RWPE2 (cell line): Measurements from ENCODE around the gene PROSER1.

Experiments used
- ATAC-seq: fragments of 200-7000 bp; cut with Tn5 transposase; 3 replicates; pipeline ENCODE4 v1.9.1; 2021; ENCODE audit warnings: low read depth
- DNase-seq: peaks from one replicate; pipeline ENCODE4 v3.0.0-alpha.2; 2020; ENCODE audit warnings: low spot score
- H3K27ac ChIP-seq: fragments of 450-650 bp; 2 replicates; pipeline ENCODE4 v1.5.1; 2017; ENCODE audit warnings: mild to moderate bottlenecking; ENCODE audit not compliant: poor library complexity, severe bottlenecking
- H3K27me3 ChIP-seq: fragments of 250-450 bp; sonication (Bioruptor Pico); 2 replicates; pipeline ENCODE4 v1.5.1; 2021; ENCODE audit warnings: mild to moderate bottlenecking, moderate library complexity; ENCODE audit not compliant: insufficient read depth, poor library complexity, severe bottlenecking
- H3K36me3 ChIP-seq: fragments of 250-450 bp; sonication (Bioruptor Pico); 2 replicates; pipeline ENCODE4 v1.5.1; 2020; ENCODE audit warnings: low read depth, mild to moderate bottlenecking, moderate library complexity
- H3K4me1 ChIP-seq: fragments of 250-450 bp; sonication (Bioruptor Pico); 2 replicates; pipeline ENCODE4 v1.5.1; 2021; ENCODE audit warnings: mild to moderate bottlenecking, moderate library complexity; ENCODE audit not compliant: insufficient read depth, poor library complexity, severe bottlenecking
- H3K4me3 ChIP-seq: fragments of 250-450 bp; sonication (Bioruptor Pico); 2 replicates; pipeline ENCODE4 v1.5.1; 2021; ENCODE audit warnings: mild to moderate bottlenecking, moderate library complexity; ENCODE audit not compliant: severe bottlenecking
- H3K9me3 ChIP-seq: fragments of 250-450 bp; sonication (Bioruptor Pico); 2 replicates; pipeline ENCODE4 v1.5.1; 2021; ENCODE audit warnings: mild to moderate bottlenecking, moderate library complexity; ENCODE audit not compliant: severe bottlenecking
- CTCF ChIP-seq: fragments of 450-650 bp; IDR thresholded peaks from one replicate; pipeline ENCODE4 v1.5.1; 2017; ENCODE audit warnings: mild to moderate bottlenecking, moderate library complexity; ENCODE audit not compliant: poor library complexity, severe bottlenecking

PROSER1 gene

DNA sequence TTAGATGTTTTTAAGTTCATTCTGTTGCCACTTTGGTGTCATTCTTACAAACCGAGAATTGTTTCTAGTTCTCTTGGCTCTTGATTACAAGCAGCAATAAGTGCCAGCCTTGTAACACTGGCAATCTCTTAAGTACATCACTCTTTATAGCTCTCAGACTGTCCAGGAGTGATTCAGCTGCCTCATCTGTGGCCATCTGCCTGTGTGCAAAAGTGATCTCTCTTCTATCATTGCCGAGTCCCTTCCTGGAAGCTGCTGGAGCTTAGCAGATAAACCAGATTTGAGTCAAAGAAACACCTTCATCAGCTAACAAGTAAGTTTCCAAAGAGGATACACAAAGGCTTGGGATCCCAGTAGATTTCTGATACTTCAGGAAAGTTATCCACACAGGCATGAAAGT is 70.4 kb downstream of the PROSER1 start:
- H3K27me3 ChIP-seq: no peaks in the 10 kb centered on the region
- no peaks in the 10 kb centered on the region for H3K9me3 ChIP-seq
- ATAC-seq (no peak), DNase-seq (no peak)
- no peaks in the 10 kb centered on the region for H3K36me3 ChIP-seq
- H3K4me1 ChIP-seq: no peaks in the 10 kb centered on the region
- TF ChIP-seq CTCF: no peak
- no peak overlapping the region for H3K27ac ChIP-seq
- H3K4me3 ChIP-seq: no peak overlapping the region

DNA sequence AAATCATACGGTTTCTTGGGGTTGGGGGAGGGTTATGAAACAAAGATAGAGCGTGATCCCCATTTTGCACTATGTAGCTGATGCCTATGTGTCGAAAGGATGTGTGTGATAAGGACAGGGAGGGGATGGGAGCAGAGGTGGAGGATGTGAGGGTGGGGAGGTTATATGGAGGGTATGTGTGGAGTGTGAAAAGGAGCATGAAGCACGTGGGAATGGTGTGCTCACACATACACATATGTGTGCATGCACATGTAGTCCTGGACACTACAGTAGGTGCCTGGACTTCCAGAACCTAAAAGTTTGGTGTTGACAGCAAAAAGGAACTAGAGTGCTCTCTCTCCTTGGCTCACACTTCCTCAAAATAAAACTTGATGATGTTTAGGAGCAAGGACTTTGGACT is 72.6 kb downstream of the PROSER1 start:
- ATAC-seq (no peak), DNase-seq (no peak)
- Histone ChIP-seq H3K27me3 (no peaks in the 10 kb centered on the region), H3K36me3 (no peaks in the 10 kb centered on the region), H3K4me3 (no peak overlapping the region), H3K9me3 (no peaks in the 10 kb centered on the region), H3K4me1 (no peaks in the 10 kb centered on the region), H3K27ac (no peak overlapping the region)
- no peak for TF ChIP-seq CTCF

GRCh38 chr13:38960175-38960574 is 77.7 kb downstream of the PROSER1 start:
- TF ChIP-seq CTCF: no peak
- Histone ChIP-seq H3K4me3 (no peak overlapping the region), H3K27ac (no peak overlapping the region), H3K9me3 (no peaks in the 10 kb centered on the region), H3K27me3 (no peaks in the 10 kb centered on the region), H3K4me1 (no peaks in the 10 kb centered on the region), H3K36me3 (no peaks in the 10 kb centered on the region)
- no peak for DNase-seq
- no peak for ATAC-seq
